WI38 (cell line): ENCODE data around the gene OST4.
A peak's percentile ranks its signal among the peaks of the same experiment; 100 is the strongest.

ENCODE experiments used
- H3K4me3 ChIP-seq: 2 replicates; pipeline ENCODE4 v1.5.1; 2011; ENCODE audit warnings: low read depth, mild to moderate bottlenecking, control low read depth, low read length
- TF ChIP-seq, protein P1 (sequence below): IDR thresholded peaks from 2 replicates; pipeline ENCODE4 v1.5.1; 2012; ENCODE audit warnings: low read depth, mild to moderate bottlenecking, control low read depth, low read length

The OST4 gene

DNA sequence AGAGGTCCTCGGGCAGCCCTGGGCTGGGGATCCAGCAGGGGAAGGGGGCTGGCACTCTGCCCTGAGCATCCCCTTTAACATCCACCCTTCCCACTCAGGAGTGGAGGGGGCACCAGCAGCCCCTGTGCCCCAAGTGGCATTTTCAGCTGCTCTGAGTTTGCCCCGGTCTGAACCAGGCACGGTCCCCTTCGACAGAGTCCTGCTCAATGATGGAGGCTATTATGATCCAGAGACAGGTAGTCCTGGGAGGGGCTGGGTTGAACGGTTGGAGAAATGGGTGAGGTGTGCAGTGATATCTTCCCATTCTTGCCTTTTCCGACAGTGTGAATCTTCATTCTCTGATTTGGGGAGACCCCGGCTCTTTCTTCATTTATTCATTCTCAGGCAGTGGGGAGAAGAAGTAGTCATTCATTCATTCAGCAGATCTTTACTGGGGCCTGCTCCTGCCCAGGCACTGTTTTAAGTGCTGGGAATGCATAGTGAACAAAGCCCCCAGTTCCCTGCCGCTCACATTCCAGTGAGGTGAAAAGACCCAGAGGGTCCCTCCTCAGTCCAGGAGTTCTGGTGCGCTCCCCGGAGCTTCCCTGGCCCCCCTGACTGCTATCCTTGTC is 13.7 kb upstream of the OST4 start:
- H3K4me3 ChIP-seq = no peak overlapping the region
- TF ChIP-seq, protein P1, sequence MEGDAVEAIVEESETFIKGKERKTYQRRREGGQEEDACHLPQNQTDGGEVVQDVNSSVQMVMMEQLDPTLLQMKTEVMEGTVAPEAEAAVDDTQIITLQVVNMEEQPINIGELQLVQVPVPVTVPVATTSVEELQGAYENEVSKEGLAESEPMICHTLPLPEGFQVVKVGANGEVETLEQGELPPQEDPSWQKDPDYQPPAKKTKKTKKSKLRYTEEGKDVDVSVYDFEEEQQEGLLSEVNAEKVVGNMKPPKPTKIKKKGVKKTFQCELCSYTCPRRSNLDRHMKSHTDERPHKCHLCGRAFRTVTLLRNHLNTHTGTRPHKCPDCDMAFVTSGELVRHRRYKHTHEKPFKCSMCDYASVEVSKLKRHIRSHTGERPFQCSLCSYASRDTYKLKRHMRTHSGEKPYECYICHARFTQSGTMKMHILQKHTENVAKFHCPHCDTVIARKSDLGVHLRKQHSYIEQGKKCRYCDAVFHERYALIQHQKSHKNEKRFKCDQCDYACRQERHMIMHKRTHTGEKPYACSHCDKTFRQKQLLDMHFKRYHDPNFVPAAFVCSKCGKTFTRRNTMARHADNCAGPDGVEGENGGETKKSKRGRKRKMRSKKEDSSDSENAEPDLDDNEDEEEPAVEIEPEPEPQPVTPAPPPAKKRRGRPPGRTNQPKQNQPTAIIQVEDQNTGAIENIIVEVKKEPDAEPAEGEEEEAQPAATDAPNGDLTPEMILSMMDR = no peak

DNA sequence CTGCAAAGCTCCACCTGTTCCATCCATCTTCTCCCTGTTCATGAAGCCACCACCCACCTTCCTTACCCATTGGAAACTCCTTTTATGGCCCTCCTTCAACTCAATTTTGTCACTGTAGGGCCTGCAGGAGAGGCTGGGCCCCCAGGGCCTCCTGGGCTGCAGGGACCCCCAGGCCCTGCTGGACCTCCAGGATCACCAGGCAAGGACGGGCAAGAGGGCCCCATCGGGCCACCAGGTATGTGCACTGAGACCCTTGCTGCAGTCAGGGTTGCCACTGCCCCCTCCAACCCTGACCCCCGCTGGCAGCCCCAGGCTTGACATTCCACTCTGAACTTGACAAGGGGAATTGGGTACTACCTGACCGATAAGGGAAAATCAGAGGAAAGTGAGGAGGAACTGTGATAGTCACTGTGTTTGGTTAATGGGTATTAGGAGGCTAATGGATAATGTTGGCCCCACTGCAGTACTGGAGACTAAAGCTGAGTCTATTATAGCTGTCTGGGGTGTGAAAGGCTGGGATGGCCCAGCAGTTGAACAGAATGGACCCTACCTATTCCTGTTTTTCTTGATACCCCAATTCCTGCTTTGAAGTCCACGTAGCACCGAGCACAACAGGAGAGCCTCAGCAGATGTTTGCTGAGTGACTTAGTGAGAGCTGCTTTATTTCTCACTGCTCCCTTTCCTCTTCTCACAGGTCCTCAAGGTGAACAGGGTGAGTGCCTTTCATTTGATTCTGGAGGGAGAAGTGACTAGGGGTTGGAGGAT is 13.0 kb upstream of the OST4 start:
- no peak overlapping the region for H3K4me3 ChIP-seq
- TF ChIP-seq, protein P1 = no peak

DNA sequence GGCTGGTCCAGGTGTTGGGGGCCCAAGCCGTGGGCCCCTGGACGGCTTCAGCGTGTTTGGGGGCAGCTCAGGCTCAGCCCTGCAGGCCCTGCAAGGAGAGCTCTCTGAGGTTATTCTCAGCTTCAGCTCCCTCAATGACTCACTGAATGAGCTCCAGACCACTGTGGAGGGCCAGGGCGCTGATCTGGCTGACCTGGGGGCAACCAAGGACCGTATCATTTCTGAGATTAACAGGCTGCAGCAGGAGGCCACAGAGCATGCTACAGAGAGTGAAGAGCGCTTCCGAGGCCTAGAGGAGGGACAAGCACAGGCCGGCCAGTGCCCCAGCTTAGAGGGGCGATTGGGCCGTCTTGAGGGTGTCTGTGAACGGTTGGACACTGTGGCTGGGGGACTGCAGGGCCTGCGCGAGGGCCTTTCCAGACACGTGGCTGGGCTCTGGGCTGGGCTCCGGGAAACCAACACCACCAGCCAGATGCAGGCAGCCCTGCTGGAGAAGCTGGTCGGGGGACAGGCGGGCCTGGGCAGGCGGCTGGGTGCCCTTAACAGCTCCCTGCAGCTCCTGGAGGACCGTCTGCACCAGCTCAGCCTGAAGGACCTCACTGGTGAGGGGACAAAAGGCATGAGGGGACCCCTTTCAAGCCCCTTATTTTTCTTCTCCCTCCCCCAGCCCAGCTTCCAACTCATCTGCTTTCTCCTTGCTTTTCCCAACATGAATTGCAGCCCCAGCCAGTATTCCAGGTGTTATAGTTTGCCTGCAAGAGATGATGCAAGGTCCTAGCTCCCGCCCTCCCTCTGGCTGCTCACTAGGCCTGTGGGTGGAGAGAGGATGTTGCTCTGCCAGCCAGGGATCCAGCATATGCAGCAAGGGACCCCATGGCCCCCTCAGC is 12.2 kb upstream of the OST4 start:
- TF ChIP-seq, protein P1 = no peak
- H3K4me3 ChIP-seq = no peak overlapping the region

DNA sequence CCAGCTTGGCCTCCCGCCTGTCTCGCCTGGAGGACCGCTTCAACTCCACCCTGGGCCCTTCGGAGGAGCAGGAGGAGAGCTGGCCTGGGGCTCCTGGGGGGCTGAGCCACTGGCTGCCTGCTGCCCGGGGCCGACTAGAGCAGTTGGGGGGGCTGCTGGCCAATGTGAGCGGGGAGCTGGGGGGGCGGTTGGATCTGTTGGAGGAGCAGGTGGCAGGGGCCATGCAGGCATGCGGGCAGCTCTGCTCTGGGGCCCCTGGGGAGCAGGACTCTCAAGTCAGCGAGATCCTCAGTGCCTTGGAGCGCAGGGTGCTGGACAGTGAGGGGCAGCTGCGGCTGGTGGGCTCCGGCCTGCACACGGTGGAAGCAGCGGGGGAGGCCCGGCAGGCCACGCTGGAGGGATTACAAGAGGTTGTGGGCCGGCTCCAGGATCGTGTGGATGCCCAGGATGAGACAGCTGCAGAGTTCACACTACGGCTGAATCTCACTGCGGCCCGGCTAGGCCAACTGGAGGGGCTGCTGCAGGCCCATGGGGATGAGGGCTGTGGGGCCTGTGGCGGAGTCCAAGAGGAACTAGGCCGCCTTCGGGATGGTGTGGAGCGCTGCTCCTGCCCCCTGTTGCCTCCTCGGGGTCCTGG is 11.4 kb upstream of the OST4 start:
- H3K4me3 ChIP-seq = no peak overlapping the region
- TF ChIP-seq, protein P1 = no peak

DNA sequence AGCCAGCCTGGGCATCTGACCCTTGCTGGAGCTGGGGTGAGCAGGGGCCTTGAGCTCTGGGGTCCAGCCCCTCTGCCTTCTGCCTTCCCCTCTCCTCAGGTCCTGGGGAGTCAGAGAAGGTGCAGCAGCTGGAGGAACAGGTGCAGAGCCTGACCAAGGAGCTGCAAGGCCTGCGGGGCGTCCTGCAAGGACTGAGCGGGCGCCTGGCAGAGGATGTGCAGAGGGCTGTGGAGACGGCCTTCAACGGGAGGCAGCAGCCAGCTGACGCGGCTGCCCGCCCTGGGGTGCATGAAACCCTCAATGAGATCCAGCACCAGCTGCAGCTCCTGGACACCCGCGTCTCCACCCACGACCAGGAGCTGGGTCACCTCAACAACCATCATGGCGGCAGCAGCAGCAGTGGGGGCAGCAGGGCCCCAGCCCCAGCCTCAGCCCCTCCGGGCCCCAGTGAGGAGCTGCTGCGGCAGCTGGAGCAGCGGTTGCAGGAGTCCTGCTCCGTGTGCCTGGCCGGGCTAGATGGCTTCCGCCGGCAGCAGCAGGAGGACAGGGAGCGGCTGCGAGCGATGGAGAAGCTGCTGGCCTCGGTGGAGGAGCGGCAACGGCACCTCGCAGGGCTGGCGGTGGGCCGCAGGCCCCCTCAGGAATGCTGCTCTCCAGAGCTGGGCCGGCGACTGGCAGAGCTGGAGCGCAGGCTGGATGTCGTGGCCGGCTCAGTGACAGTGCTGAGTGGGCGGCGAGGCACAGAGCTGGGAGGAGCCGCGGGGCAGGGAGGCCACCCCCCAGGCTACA is 10.7 kb upstream of the OST4 start:
- H3K4me3 ChIP-seq = no peak overlapping the region

DNA sequence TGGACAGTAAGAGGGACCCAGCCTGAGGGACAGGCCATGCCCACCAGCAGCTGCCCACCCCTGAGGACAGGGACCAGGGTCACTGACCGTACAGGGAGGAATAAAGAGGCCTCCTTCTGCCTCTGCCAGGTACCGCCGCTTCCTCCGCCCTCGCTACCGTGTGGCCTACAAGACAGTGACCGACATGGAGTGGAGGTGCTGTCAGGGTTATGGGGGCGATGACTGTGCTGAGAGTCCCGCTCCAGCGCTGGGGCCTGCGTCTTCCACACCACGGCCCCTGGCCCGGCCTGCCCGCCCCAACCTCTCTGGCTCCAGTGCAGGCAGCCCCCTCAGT is 9.1 kb upstream of the OST4 start:
- TF ChIP-seq, protein P1 = no peak
- peak overlapping the region; percentile 84 for H3K4me3 ChIP-seq

More for the DNA sequence above, 10.7 kb upstream of the OST4 start:
- TF ChIP-seq, protein P1 = no peak
